Liver (tissue), 9 donors: Measurements from ENCODE around the gene DSCAM. TPM values are rescaled to one million over a fixed set of nuclear protein-coding genes. Genes with fewer than 3 reads are reported as not detected.

Source experiments
- DNase-seq: peaks from one replicate; pipeline ENCODE4 v3.0.0-alpha.2; 2017; ENCODE audit warnings: low spot score
- H3K27ac ChIP-seq, 2 donors: one replicate each; pipeline ENCODE4 v1.7.0; 2013; ENCODE audit warnings: inconsistent platforms in 2 of 2, low read length in 2 of 2, control low read depth in 1 of 2, low read depth in 1 of 2, mild to moderate bottlenecking in 1 of 2
- H3K27me3 ChIP-seq, 4 donors: one replicate each; pipeline versions ENCODE4 v1.6.1 to v1.7.0; 2013; ENCODE audit warnings: low read length in 3 of 4, inconsistent platforms in 1 of 4, mild to moderate bottlenecking in 1 of 4, moderate library complexity in 1 of 4; ENCODE audit not compliant: control insufficient read depth in 4 of 4, insufficient read depth in 4 of 4
- H3K36me3 ChIP-seq, 4 donors: one replicate each; pipeline versions ENCODE4 v1.6.1 to v1.7.0; 2013; ENCODE audit warnings: low read length in 3 of 4, mild to moderate bottlenecking in 3 of 4, low read depth in 1 of 4, moderate library complexity in 1 of 4; ENCODE audit not compliant: control insufficient read depth in 4 of 4, insufficient read depth in 3 of 4
- H3K4me1 ChIP-seq, 4 donors: one replicate each; pipeline versions ENCODE4 v1.6.1 to v1.7.0; 2013; ENCODE audit warnings: low read length in 3 of 4, mild to moderate bottlenecking in 3 of 4, moderate library complexity in 1 of 4; ENCODE audit not compliant: control insufficient read depth in 4 of 4, insufficient read depth in 4 of 4
- H3K4me3 ChIP-seq, 3 donors: one replicate each; pipeline versions ENCODE4 v1.6.1 to v1.7.0; 2013; ENCODE audit warnings: low read length in 3 of 3, control low read depth in 1 of 3, low read depth in 1 of 3, mild to moderate bottlenecking in 1 of 3
- H3K9ac ChIP-seq, 2 donors: one replicate each; pipeline ENCODE4 v1.7.0; 2013; ENCODE audit warnings: low read length in 2 of 2, mild to moderate bottlenecking in 2 of 2, moderate library complexity in 2 of 2, control low read depth in 1 of 2, low read depth in 1 of 2
- H3K9me3 ChIP-seq, 4 donors: one replicate each; pipeline versions ENCODE4 v1.6.1 to v1.7.0; 2013; ENCODE audit warnings: low read length in 3 of 4; ENCODE audit not compliant: control insufficient read depth in 4 of 4
- EGR1 ChIP-seq, 2 donors: IDR thresholded peaks; 2 replicates each; pipeline ENCODE4 v1.6.1; 2016 to 2018; ENCODE audit warnings: antibody characterized with exemption in 2 of 2, low read depth in 2 of 2
- GABPA ChIP-seq, 2 donors: IDR thresholded peaks in 1 of 2; conservative IDR thresholded peaks in 1 of 2; 2 replicates each; pipeline ENCODE4 v1.6.1; 2016; ENCODE audit warnings: antibody characterized with exemption in 2 of 2, mild to moderate bottlenecking in 1 of 2, moderate library complexity in 1 of 2
- HNF4G ChIP-seq: IDR thresholded peaks from 2 replicates; pipeline ENCODE4 v1.6.1; 2016; ENCODE audit warnings: antibody characterized with exemption
- JUND ChIP-seq, 2 donors: IDR thresholded peaks; 2 replicates each; pipeline ENCODE4 v1.6.1; 2016; ENCODE audit warnings: antibody characterized with exemption in 2 of 2
- NR2F2 ChIP-seq: IDR thresholded peaks from 2 replicates; pipeline ENCODE4 v1.6.1; 2016; ENCODE audit warnings: antibody characterized with exemption
- RAD21 ChIP-seq, 2 donors: IDR thresholded peaks; 2 replicates each; pipeline ENCODE4 v1.6.1; 2016; ENCODE audit warnings: antibody characterized with exemption in 2 of 2, mild to moderate bottlenecking in 2 of 2
- RXRA ChIP-seq, 2 donors: IDR thresholded peaks; 2 replicates each; pipeline ENCODE4 v1.6.1; 2017 to 2018; ENCODE audit warnings: antibody characterized with exemption in 2 of 2, mild to moderate bottlenecking in 1 of 2
- TAF1 ChIP-seq: conservative IDR thresholded peaks from 2 replicates; pipeline ENCODE4 v1.6.1; 2016; ENCODE audit warnings: antibody characterized with exemption, mild to moderate bottlenecking
- WGBS: extraction: QIAGEN DNeasy Blood & Tissue Kit; methylation state at CpG from one replicate; pipeline ENCODE4 v1.1.7; 2013; 5-methylcytosine and 5-hydroxymethylcytosine counted together
- polyA plus RNA-seq, 2 donors: library from polyadenylated mRNA; stranded (reverse) in 1 of 2; unstranded in 1 of 2; fragments of 200-250 nt in 1 of 2; fragments of >200 nt in 1 of 2; fragmentation: Nextera tagmentation in 1 of 2; extraction: Ambion mirVana in 1 of 2; gene quantifications; one replicate each; pipeline versions ENCODE4 v1.2.1 to v1.2.3, GENCODE V29; 2013 to 2015
- total RNA-seq, 2 donors: library from RNA; depleted of rRNA; stranded (reverse); fragments of >200 nt; gene quantifications; one replicate each; pipeline ENCODE4 v1.2.3, GENCODE V29; 2014
- TF ChIP-seq, protein P1 (sequence below): fragments of 150-350 bp; IDR thresholded peaks from 2 replicates; pipeline ENCODE4 v1.5.1; 2017; ENCODE audit warnings: improper control_type of control experiment, low read depth, low read length; ENCODE audit not compliant: missing input control
- TF ChIP-seq, protein P2 (sequence below): IDR thresholded peaks from 2 replicates; pipeline ENCODE4 v1.6.1; 2016; ENCODE audit warnings: antibody characterized with exemption
- TF ChIP-seq, protein P3 (sequence below): IDR thresholded peaks from 2 replicates; pipeline ENCODE4 v1.6.1; 2016; ENCODE audit warnings: antibody characterized with exemption
- TF ChIP-seq, protein P4 (sequence below): IDR thresholded peaks from 2 replicates; pipeline ENCODE4 v1.6.1; 2016; ENCODE audit warnings: antibody characterized with exemption, mild to moderate bottlenecking
- donor health status: healthy.
- donor health status: healthy.
- donor health status: healthy.
- donor health status: healthy.
- donor health status: healthy.

Gene DSCAM
- total and polyA plus RNA-seq, 4 donors, result 0.02 to 0.23 (median 0.10) TPM

DNA sequence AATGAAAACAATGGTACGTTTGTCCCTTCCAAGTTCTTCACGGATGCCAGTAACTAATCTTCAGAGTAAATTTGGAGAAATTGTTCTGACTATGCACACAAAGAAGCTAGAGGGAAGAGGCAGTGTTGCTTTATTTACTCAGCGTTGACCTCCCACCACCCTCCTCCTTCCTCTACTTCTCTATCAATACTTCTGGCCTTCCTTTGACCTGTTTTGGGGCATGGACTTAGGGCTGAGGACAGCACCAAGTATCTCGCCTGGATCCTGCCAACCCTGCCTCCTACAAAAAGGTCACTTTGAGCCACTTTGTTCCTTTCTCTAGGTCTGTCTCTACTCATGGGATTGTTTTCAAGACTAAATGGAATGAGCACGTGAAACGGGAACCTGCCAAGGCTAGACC lies 282.6 kb downstream of the DSCAM start (continued):
- TF ChIP-seq, protein P1, sequence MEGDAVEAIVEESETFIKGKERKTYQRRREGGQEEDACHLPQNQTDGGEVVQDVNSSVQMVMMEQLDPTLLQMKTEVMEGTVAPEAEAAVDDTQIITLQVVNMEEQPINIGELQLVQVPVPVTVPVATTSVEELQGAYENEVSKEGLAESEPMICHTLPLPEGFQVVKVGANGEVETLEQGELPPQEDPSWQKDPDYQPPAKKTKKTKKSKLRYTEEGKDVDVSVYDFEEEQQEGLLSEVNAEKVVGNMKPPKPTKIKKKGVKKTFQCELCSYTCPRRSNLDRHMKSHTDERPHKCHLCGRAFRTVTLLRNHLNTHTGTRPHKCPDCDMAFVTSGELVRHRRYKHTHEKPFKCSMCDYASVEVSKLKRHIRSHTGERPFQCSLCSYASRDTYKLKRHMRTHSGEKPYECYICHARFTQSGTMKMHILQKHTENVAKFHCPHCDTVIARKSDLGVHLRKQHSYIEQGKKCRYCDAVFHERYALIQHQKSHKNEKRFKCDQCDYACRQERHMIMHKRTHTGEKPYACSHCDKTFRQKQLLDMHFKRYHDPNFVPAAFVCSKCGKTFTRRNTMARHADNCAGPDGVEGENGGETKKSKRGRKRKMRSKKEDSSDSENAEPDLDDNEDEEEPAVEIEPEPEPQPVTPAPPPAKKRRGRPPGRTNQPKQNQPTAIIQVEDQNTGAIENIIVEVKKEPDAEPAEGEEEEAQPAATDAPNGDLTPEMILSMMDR, result no peak
- TF ChIP-seq, protein P2, sequence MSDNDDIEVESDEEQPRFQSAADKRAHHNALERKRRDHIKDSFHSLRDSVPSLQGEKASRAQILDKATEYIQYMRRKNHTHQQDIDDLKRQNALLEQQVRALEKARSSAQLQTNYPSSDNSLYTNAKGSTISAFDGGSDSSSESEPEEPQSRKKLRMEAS, result no peak
- TF ChIP-seq, protein P3, sequence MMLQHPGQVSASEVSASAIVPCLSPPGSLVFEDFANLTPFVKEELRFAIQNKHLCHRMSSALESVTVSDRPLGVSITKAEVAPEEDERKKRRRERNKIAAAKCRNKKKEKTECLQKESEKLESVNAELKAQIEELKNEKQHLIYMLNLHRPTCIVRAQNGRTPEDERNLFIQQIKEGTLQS, result no peak

DNA sequence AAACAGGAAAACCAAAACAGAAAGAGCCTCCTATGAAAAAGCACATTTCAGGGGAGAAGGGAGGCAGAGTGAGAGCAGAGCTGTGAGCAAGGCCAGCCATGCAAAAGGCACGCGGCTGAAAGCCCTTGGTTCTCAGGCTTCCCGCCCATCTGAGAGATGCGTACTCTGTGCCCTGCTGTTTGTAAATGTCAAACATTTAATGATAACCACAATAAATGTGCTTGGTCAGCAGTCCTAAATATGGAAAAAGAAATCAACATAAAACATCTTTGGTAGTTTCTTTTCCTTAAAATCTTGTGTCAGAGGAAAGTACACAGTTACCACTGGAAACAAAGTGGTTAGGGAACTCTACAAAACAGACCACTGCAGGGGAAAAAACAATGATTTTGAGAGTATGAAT lies 283.1 kb downstream of the DSCAM start:
- TF ChIP-seq, protein P2, result peak; percentile 28
- TF ChIP-seq JUND (IDR thresholded peaks at IDR 0.05), result no peak
- Histone ChIP-seq H3K4me3 (no peak overlapping the region), H3K27me3 (peaks cover 0 to 3% (median 0%) of the 10 kb centered on the region in 4 donors), H3K36me3 (no peaks in the 10 kb centered on the region), H3K27ac (no peak overlapping the region), H3K9ac (no peak overlapping the region), H3K4me1 (no peaks in the 10 kb centered on the region), H3K9me3 (no peaks in the 10 kb centered on the region)
- no peak for DNase-seq
- WGBS, result 50% methylated on average over 4 of the region's 4 CpGs

- H3K27ac ChIP-seq, result no peak overlapping the region
- TF ChIP-seq NR2F2 (peak; percentile 60), TAF1 (no peak)
- no peak for DNase-seq
- peaks cover 0 to 3% (median 0%) of the 10 kb centered on the region in 4 donors for H3K27me3 ChIP-seq
- no peaks in the 10 kb centered on the region for H3K4me1 ChIP-seq
- H3K9ac ChIP-seq, result no peak overlapping the region
- no peaks in the 10 kb centered on the region for H3K9me3 ChIP-seq
- H3K4me3 ChIP-seq, result no peak overlapping the region
- 62% methylated on average over 9 of the region's 9 CpGs for WGBS
- H3K36me3 ChIP-seq, result no peaks in the 10 kb centered on the region
Measured at GRCh38 chr21:40562242-40563002, 284.5 kb downstream of the DSCAM start.

DNA sequence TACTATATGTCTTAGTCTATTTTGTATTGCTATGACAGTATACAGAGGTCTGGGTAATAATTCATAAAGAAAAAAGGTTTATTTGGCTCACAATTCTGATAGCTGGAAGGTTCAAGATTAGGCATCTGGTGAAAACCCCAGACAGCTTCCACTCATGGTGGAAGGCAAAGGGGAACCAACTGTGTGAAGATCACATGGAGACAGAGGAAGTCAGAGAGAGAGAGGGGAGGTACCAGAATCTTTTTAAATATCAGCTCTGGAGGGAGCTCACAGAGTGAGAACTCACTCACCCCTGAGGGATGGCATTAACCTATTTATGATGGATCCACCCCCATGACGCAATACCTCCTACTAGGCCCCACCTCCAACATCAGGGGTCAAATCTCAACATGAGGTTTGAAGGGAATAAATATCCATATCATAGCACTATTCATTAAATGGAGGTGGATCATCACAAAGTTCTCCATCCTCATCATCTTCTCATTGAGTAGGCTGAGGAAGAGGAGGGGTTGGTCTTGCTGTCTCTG lies 290.5 kb downstream of the DSCAM start:
- TF ChIP-seq RXRA (IDR thresholded peaks at IDR 0.05) (no peak), GABPA (IDR thresholded peaks at IDR 0.05 in 1 of 2, conservative IDR thresholded peaks at IDR 0.05 in 1 of 2) (no peak), NR2F2 (no peak), HNF4G (no peak), EGR1 (IDR thresholded peaks at IDR 0.05; ENCODE audit: low read depth in 2 of 2) (no peak), RAD21 (IDR thresholded peaks at IDR 0.05) (no peak)
- TF ChIP-seq, protein P4, sequence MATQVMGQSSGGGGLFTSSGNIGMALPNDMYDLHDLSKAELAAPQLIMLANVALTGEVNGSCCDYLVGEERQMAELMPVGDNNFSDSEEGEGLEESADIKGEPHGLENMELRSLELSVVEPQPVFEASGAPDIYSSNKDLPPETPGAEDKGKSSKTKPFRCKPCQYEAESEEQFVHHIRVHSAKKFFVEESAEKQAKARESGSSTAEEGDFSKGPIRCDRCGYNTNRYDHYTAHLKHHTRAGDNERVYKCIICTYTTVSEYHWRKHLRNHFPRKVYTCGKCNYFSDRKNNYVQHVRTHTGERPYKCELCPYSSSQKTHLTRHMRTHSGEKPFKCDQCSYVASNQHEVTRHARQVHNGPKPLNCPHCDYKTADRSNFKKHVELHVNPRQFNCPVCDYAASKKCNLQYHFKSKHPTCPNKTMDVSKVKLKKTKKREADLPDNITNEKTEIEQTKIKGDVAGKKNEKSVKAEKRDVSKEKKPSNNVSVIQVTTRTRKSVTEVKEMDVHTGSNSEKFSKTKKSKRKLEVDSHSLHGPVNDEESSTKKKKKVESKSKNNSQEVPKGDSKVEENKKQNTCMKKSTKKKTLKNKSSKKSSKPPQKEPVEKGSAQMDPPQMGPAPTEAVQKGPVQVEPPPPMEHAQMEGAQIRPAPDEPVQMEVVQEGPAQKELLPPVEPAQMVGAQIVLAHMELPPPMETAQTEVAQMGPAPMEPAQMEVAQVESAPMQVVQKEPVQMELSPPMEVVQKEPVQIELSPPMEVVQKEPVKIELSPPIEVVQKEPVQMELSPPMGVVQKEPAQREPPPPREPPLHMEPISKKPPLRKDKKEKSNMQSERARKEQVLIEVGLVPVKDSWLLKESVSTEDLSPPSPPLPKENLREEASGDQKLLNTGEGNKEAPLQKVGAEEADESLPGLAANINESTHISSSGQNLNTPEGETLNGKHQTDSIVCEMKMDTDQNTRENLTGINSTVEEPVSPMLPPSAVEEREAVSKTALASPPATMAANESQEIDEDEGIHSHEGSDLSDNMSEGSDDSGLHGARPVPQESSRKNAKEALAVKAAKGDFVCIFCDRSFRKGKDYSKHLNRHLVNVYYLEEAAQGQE, result no peak
- Histone ChIP-seq H3K27me3 (peaks cover 0 to 2% (median 0%) of the 10 kb centered on the region in 4 donors), H3K4me1 (no peaks in the 10 kb centered on the region), H3K27ac (no peak overlapping the region), H3K36me3 (no peaks in the 10 kb centered on the region), H3K9me3 (no peaks in the 10 kb centered on the region), H3K9ac (no peak overlapping the region), H3K4me3 (no peak overlapping the region)
- 5% methylated on average over 1 of the region's 1 CpG for WGBS
- DNase-seq, result no peak
